Naive thymus-derived CD8-positive, alpha-beta T cell (primary cell): ENCODE measurements around the gene MRPL38. TPM values are rescaled to one million over a fixed set of nuclear protein-coding genes. Genes with fewer than 3 reads are reported as not detected.
"Not testable (repeated sequence)": the region's sequence is repeated elsewhere in the genome, so short reads cannot be mapped to it uniquely, and the experiment has no call there.

Source experiments
- ATAC-seq, 2 donors: fragments of 150-1000 bp; cut with Tn5 transposase in 1 of 2; sonication (Bioruptor Pico), chemical (Tn5 transposase) in 1 of 2; 1 replicate in 1 of 2; 2 replicates in 1 of 2; pipeline ENCODE4 v1.10.0; 2021; ENCODE audit warnings: mild to moderate bottlenecking in 2 of 2, moderate library complexity in 2 of 2
- POLR2A ChIA-PET: fragments of 350-600 bp; sonication (Branson Sonifier 250); formaldehyde crosslinking; loops from one replicate; lab custom pipeline; 2021; ENCODE audit warnings: antibody characterized with exemption; lab: Charles Lee
- DNase-seq, 10 donors: peaks; one replicate each; pipeline versions ENCODE4 v3.0.0 to v3.0.0-alpha.2; 2020 to 2022
- H3K27ac Mint-ChIP-seq, 10 donors: one replicate each; pipeline ENCODE4 v1.8.0; 2020 to 2022; ENCODE audit warnings: mild to moderate bottlenecking in 10 of 10, mixed read lengths in 10 of 10, moderate library complexity in 4 of 10, inconsistent platforms in 1 of 10
- H3K27me3 Mint-ChIP-seq, 5 donors: one replicate each; pipeline ENCODE4 v1.8.0; 2021 to 2022; ENCODE audit warnings: mixed read lengths in 5 of 5
- H3K36me3 Mint-ChIP-seq, 3 donors: one replicate each; pipeline ENCODE4 v1.8.0; 2020 to 2022; ENCODE audit warnings: mixed read lengths in 3 of 3, mild to moderate bottlenecking in 2 of 3, inconsistent platforms in 1 of 3
- H3K4me1 Mint-ChIP-seq, 4 donors: one replicate each; pipeline ENCODE4 v1.8.0; 2021 to 2022; ENCODE audit warnings: mixed read lengths in 4 of 4
- H3K4me3 Mint-ChIP-seq, 10 donors: one replicate each; pipeline ENCODE4 v1.8.0; 2020 to 2022; ENCODE audit warnings: mild to moderate bottlenecking in 10 of 10, mixed read lengths in 10 of 10, moderate library complexity in 6 of 10, inconsistent platforms in 1 of 10
- H3K9me3 Mint-ChIP-seq, 9 donors: one replicate each; pipeline ENCODE4 v1.8.0; 2020 to 2022; ENCODE audit warnings: mixed read lengths in 9 of 9, mild to moderate bottlenecking in 3 of 9, inconsistent platforms in 1 of 9, moderate library complexity in 1 of 9
- polyA plus RNA-seq, 3 donors: library from polyadenylated mRNA; unstranded; fragments of 300-500 nt; fragmentation: Illumina TruSeq; gene quantifications; one replicate each; pipeline ENCODE4 v1.2.3, GENCODE V29; 2021
- total RNA-seq, 8 experiments: library from RNA in 2 of 8; stranded (reverse) in 2 of 8; gene quantifications; one replicate each; pipeline ENCODE4 v1.2.3 and lab custom pipeline; 2021 to 2026

MRPL38 gene
- total and polyA plus RNA-seq, 5 experiments from 2014 or later = 56.4 to 178 (median 78.7) TPM

- ATAC-seq = no peak
- H3K4me3 Mint-ChIP-seq = peak overlapping the region in 9 of 10 donors; percentile 16 to 71 (median 44)
- peaks cover 0 to 17% (median 1%) of the 10 kb centered on the region in 3 donors for H3K36me3 Mint-ChIP-seq
- H3K4me1 Mint-ChIP-seq = peaks cover 19 to 30% (median 26%) of the 10 kb centered on the region in 4 donors
- no peaks in the 10 kb centered on the region for H3K9me3 Mint-ChIP-seq
- H3K27ac Mint-ChIP-seq = peak overlapping the region in 9 of 10 donors; percentile 39 to 91 (median 71)
- no peaks in the 10 kb centered on the region for H3K27me3 Mint-ChIP-seq
- POLR2A ChIA-PET = interaction anchor here (1.4 to 9.7 kb wide), 3 partner anchors 15 to 129 kb away, joined by 4 to 192 read pairs (median 108); partner anchors contain the start of genes GALK1, TRIM47 and WBP2
- no peak for DNase-seq
Observed at GRCh38 chr17:75893305-75894048, 11.2 kb downstream of the MRPL38 start.

- Mint-ChIP-seq H3K4me1 (peaks cover 19 to 27% (median 26%) of the 10 kb centered on the region in 4 donors), H3K9me3 (no peaks in the 10 kb centered on the region), H3K4me3 (no peak overlapping the region), H3K27me3 (no peaks in the 10 kb centered on the region), H3K36me3 (peaks cover 0 to 12% (median 1%) of the 10 kb centered on the region in 3 donors), H3K27ac (peak overlapping the region in 1 of 10 donors; percentile 86)
- ATAC-seq (no peak), DNase-seq (no peak)
- POLR2A ChIA-PET = interaction anchor here (0.6 to 9.7 kb wide), 5 partner anchors 14 to 616 kb away, joined by 3 to 192 read pairs (median 3); partner anchors contain the start of genes GALK1, TRIM47 and WBP2
Observed at GRCh38 chr17:75892556-75893224, 12.0 kb downstream of the MRPL38 start.

- POLR2A ChIA-PET = interaction anchor here (0.6 to 9.7 kb wide), 3 partner anchors 14 to 38 kb away, joined by 3 to 192 read pairs (median 3); partner anchors contain the start of genes TRIM47 and WBP2
- peaks cover 0 to 12% (median 1%) of the 10 kb centered on the region in 3 donors for H3K36me3 Mint-ChIP-seq
- no peak for ATAC-seq
- H3K4me1 Mint-ChIP-seq = peaks cover 19 to 27% (median 23%) of the 10 kb centered on the region in 4 donors
- H3K27me3 Mint-ChIP-seq = no peaks in the 10 kb centered on the region
- H3K27ac Mint-ChIP-seq = peak overlapping the region in 1 of 10 donors; percentile 43
- H3K9me3 Mint-ChIP-seq = no peaks in the 10 kb centered on the region
- H3K4me3 Mint-ChIP-seq = no peak overlapping the region
- DNase-seq = no peak
Observed at GRCh38 chr17:75891605-75892555, 12.8 kb downstream of the MRPL38 start.

- Mint-ChIP-seq H3K36me3 (peaks cover 0 to 12% (median 1%) of the 10 kb centered on the region in 3 donors), H3K9me3 (no peaks in the 10 kb centered on the region), H3K4me1 (peaks cover 21 to 26% (median 23%) of the 10 kb centered on the region in 4 donors), H3K27ac (peak overlapping the region in 1 of 10 donors; percentile 43), H3K27me3 (no peaks in the 10 kb centered on the region), H3K4me3 (no peak overlapping the region)
- POLR2A ChIA-PET = no interaction called here
- DNase-seq (no peak), ATAC-seq (no peak)
Observed at GRCh38 chr17:75891022-75891604, 13.6 kb downstream of the MRPL38 start.

GRCh38 chr17:75889454-75889853 is 15.2 kb downstream of the MRPL38 start:
- H3K27me3 Mint-ChIP-seq = no peaks in the 10 kb centered on the region
- peak in 1 of 2 donors; percentile 30 for ATAC-seq

GRCh38 chr17:75888484-75888883 is 16.2 kb downstream of the MRPL38 start:
- no peak for DNase-seq
- Mint-ChIP-seq H3K4me1 (peaks cover 0 to 3% (median 1%) of the 10 kb centered on the region in 4 donors), H3K36me3 (peaks cover 0 to 12% (median 0%) of the 10 kb centered on the region in 3 donors), H3K9me3 (no peaks in the 10 kb centered on the region), H3K4me3 (peak overlapping the region in 1 of 10 donors; percentile 45), H3K27ac (no peak overlapping the region), H3K27me3 (no peaks in the 10 kb centered on the region)
- POLR2A ChIA-PET = interaction anchor here (0.7 to 1.0 kb wide), 2 partner anchors 13 to 61 kb away, joined by 3 to 5 read pairs; no protein-coding TSS in a partner anchor
- ATAC-seq = no peak

More at GRCh38 chr17:75889454-75889853, 15.2 kb downstream of the MRPL38 start:
- POLR2A ChIA-PET = interaction anchor here (0.9 to 1.9 kb wide), 3 partner anchors 14 to 62 kb away, joined by 3 to 13 read pairs (median 5); partner anchors contain the start of gene WBP2
- H3K9me3 Mint-ChIP-seq = no peaks in the 10 kb centered on the region
- peaks cover 0 to 12% (median 0%) of the 10 kb centered on the region in 3 donors for H3K36me3 Mint-ChIP-seq
- H3K4me1 Mint-ChIP-seq = peaks cover 8 to 11% (median 10%) of the 10 kb centered on the region in 4 donors
- H3K4me3 Mint-ChIP-seq = no peak overlapping the region
- DNase-seq = no peak
- H3K27ac Mint-ChIP-seq = peak overlapping the region in 2 of 10 donors; percentile 33 to 56

- H3K9me3 Mint-ChIP-seq, H3K27me3 Mint-ChIP-seq, ATAC-seq, DNase-seq, H3K36me3 Mint-ChIP-seq, H3K4me3 Mint-ChIP-seq: not testable (repeated sequence)
- Mint-ChIP-seq H3K4me1 (peaks cover 8 to 15% (median 8%) of the 10 kb centered on the region in 4 donors), H3K27ac (peak overlapping the region in 4 of 10 donors; percentile 48 to 87 (median 62))
- POLR2A ChIA-PET = interaction anchor here (0.7 to 14.9 kb wide), 4 partner anchors 10 to 86 kb away, joined by 3 to 192 read pairs (median 12); partner anchors contain the start of gene TRIM65
Observed at GRCh38 chr17:75885860-75886259, 18.8 kb downstream of the MRPL38 start.

GRCh38 chr17:75885431-75885830 is 19.3 kb downstream of the MRPL38 start:
- Mint-ChIP-seq H3K36me3 (peaks cover 0 to 3% (median 0%) of the 10 kb centered on the region in 3 donors), H3K4me3 (no peak overlapping the region), H3K9me3 (no peaks in the 10 kb centered on the region), H3K27me3 (no peaks in the 10 kb centered on the region), H3K4me1 (peaks cover 8 to 16% (median 8%) of the 10 kb centered on the region in 4 donors), H3K27ac (peak overlapping the region in 3 of 10 donors; percentile 25 to 87 (median 56))
- ATAC-seq = no peak
- no peak for DNase-seq
- POLR2A ChIA-PET = interaction anchor here (0.7 to 14.9 kb wide), 3 partner anchors 9 to 42 kb away, joined by 6 to 192 read pairs (median 13); partner anchors contain the start of gene TRIM65

- peaks cover 0 to 2% (median 0%) of the 10 kb centered on the region in 5 donors for H3K27me3 Mint-ChIP-seq
- H3K4me1 Mint-ChIP-seq = peaks cover 16 to 26% (median 22%) of the 10 kb centered on the region in 4 donors
- POLR2A ChIA-PET = interaction anchor here (0.7 to 14.9 kb wide), 4 partner anchors 9 to 859 kb away, joined by 4 to 192 read pairs (median 6); partner anchors contain the start of genes TRIM65 and WBP2
- peak in 1 of 10 donors; percentile 27 for DNase-seq
- no peaks in the 10 kb centered on the region for H3K9me3 Mint-ChIP-seq
- H3K36me3 Mint-ChIP-seq = no peaks in the 10 kb centered on the region
- peak overlapping the region in 7 of 10 donors; percentile 24 to 63 (median 26) for H3K4me3 Mint-ChIP-seq
- peak; percentile 6 to 7 for ATAC-seq
- peak overlapping the region in 4 of 10 donors; percentile 33 to 60 (median 46) for H3K27ac Mint-ChIP-seq
Observed at GRCh38 chr17:75881678-75882454, 22.8 kb downstream of the MRPL38 start.

GRCh38 chr17:75880266-75880665 is 24.4 kb downstream of the MRPL38 start:
- Mint-ChIP-seq H3K27ac (peak overlapping the region in 3 of 10 donors; percentile 11 to 71 (median 50)), H3K4me3 (peak overlapping the region in 8 of 10 donors; percentile 8 to 52 (median 18)), H3K27me3 (peaks cover 0 to 2% (median 0%) of the 10 kb centered on the region in 5 donors), H3K36me3 (no peaks in the 10 kb centered on the region), H3K9me3 (no peaks in the 10 kb centered on the region), H3K4me1 (peaks cover 25 to 42% (median 38%) of the 10 kb centered on the region in 4 donors)
- DNase-seq (no peak), ATAC-seq (no peak)
- POLR2A ChIA-PET = interaction anchor here (0.6 to 14.9 kb wide), 4 partner anchors 16 to 235 kb away, joined by 3 to 288 read pairs (median 98); partner anchors contain the start of genes TRIM65 and WBP2
